A673 (cell line): ENCODE results near the gene RGS6. TPM values are rescaled to one million over a fixed set of nuclear protein-coding genes. Genes with fewer than 3 reads are reported as not detected.

Experiments used
- BruUV-seq: library from RNA; stranded (reverse); fragments of 400-500 nt; replicated peaks from 2 replicates; lab custom pipeline; 2021; lab: Mats Ljungman, UMichigan
- CTCF ChIA-PET: fragments of 300-600 bp; sonication (Branson Sonifier 250); formaldehyde crosslinking; loops from one replicate; lab custom pipeline; 2022; ENCODE audit warnings: antibody characterized with exemption; lab: Charles Lee
- POLR2A ChIA-PET: fragments of 300-600 bp; sonication (Branson Sonifier 250); formaldehyde crosslinking; loops from one replicate; lab custom pipeline; 2022; ENCODE audit warnings: antibody characterized with exemption; ENCODE audit not compliant: low non-redundant PET; lab: Charles Lee
- DNase-seq: peaks from one replicate; pipeline ENCODE4 v3.0.0-alpha.2; 2015; ENCODE audit warnings: low spot score
- H3K27ac ChIP-seq: fragments of 200-600 bp; sonication (generic); 2 replicates; pipeline ENCODE4 v1.5.1; 2016; ENCODE audit warnings: mixed run types, low read depth, mild to moderate bottlenecking, mixed read lengths, antibody characterized with exemption, low read length; ENCODE audit not compliant: poor library complexity, severe bottlenecking
- H3K27me3 ChIP-seq: fragments of 200-600 bp; sonication (generic); replicated peaks from 2 replicates; pipeline ENCODE4 v1.6.1; 2017; ENCODE audit warnings: mixed run types, low read depth, mild to moderate bottlenecking, mixed read lengths, antibody characterized with exemption, low read length; ENCODE audit not compliant: insufficient read depth, poor library complexity
- H3K36me3 ChIP-seq: fragments of 200-600 bp; sonication (generic); 2 replicates; pipeline ENCODE4 v1.6.1; 2016; ENCODE audit warnings: mixed run types, mild to moderate bottlenecking, mixed read lengths, antibody characterized with exemption, low read length; ENCODE audit not compliant: insufficient read depth, poor library complexity, severe bottlenecking
- H3K4me1 ChIP-seq: fragments of 200-600 bp; sonication (generic); 2 replicates; pipeline ENCODE4 v1.6.1; 2017; ENCODE audit warnings: mixed run types, mild to moderate bottlenecking, mixed read lengths, antibody characterized with exemption, low read length; ENCODE audit not compliant: insufficient read depth, poor library complexity, severe bottlenecking
- H3K4me3 ChIP-seq: fragments of 200-600 bp; sonication (generic); 2 replicates; pipeline ENCODE4 v1.5.1; 2016; ENCODE audit warnings: low read depth, mixed run types, mild to moderate bottlenecking, mixed read lengths, low read length; ENCODE audit not compliant: poor library complexity, severe bottlenecking
- H3K9me3 ChIP-seq: fragments of 200-600 bp; sonication (generic); 2 replicates; pipeline ENCODE4 v1.6.1; 2016; ENCODE audit warnings: mixed run types, low read depth, mild to moderate bottlenecking, mixed read lengths, antibody characterized with exemption, low read length; ENCODE audit not compliant: poor library complexity, severe bottlenecking
- CTCF ChIP-seq: fragments of 300-800, 200-600 bp; sonication (generic); conservative IDR thresholded peaks from 2 replicates; pipeline ENCODE4 v1.5.1; 2017; ENCODE audit warnings: low read depth, mild to moderate bottlenecking, antibody characterized with exemption, low read length, moderate library complexity, mixed read lengths
- EZH2 ChIP-seq: fragments of 200-600 bp; sonication (generic); IDR thresholded peaks from 2 replicates; pipeline ENCODE4 v1.6.1; 2017; ENCODE audit warnings: borderline replicate concordance, low read depth, mild to moderate bottlenecking, mixed read lengths, antibody characterized with exemption, low read length; ENCODE audit not compliant: poor library complexity, severe bottlenecking
- intact Hi-C: fragments of 100-400 bp; cut with micrococcal nuclease; formaldehyde crosslinking; loops from one replicate; pipeline ENCODE4 v1.10.0; 2022; ENCODE audit not compliant: unreplicated experiment
- total RNA-seq: library from RNA; stranded (reverse); gene quantifications from 2 replicates; pipeline ENCODE4 v1.2.3, GENCODE V29; 2021

RGS6 gene
- total RNA-seq, 1 experiment from 2014 or later: not detected

GRCh38 chr14:72352012-72352411, 419.8 kb downstream of the RGS6 start:
- no TSS peak for BruUV-seq
- CTCF ChIA-PET: no interaction called here

GRCh38 chr14:72366619-72367018, 434.4 kb downstream of the RGS6 start:
- no peak overlapping the region for H3K4me3 ChIP-seq
- H3K27me3 ChIP-seq: no peaks in the 10 kb centered on the region
- TF ChIP-seq CTCF (no peak), EZH2 (no peak)
- no peak overlapping the region for H3K27ac ChIP-seq
- ChIA-PET CTCF (no interaction called here), POLR2A (no interaction called here)
- BruUV-seq: no TSS peak
- H3K9me3 ChIP-seq: no peaks in the 10 kb centered on the region
- intact Hi-C loops: no loop called here
- DNase-seq: no peak
- H3K36me3 ChIP-seq: no peaks in the 10 kb centered on the region
- no peaks in the 10 kb centered on the region for H3K4me1 ChIP-seq

More at GRCh38 chr14:72352012-72352411, 419.8 kb downstream of the RGS6 start:
- DNase-seq: no peak
- Histone ChIP-seq H3K36me3 (no peaks in the 10 kb centered on the region), H3K9me3 (no peaks in the 10 kb centered on the region), H3K27me3 (peaks cover 4% of the 10 kb centered on the region), H3K4me1 (no peaks in the 10 kb centered on the region), H3K4me3 (no peak overlapping the region), H3K27ac (no peak overlapping the region)
- intact Hi-C loops: no loop called here
- POLR2A ChIA-PET: no interaction called here
- TF ChIP-seq CTCF (no peak), EZH2 (no peak)

GRCh38 chr14:72369106-72369505, 436.9 kb downstream of the RGS6 start:
- no peak overlapping the region for H3K27ac ChIP-seq
- no TSS peak for BruUV-seq
- H3K4me3 ChIP-seq: no peak overlapping the region
- DNase-seq: no peak
- no peaks in the 10 kb centered on the region for H3K36me3 ChIP-seq
- no peaks in the 10 kb centered on the region for H3K27me3 ChIP-seq
- TF ChIP-seq CTCF: no peak
- TF ChIP-seq EZH2: no peak
- H3K9me3 ChIP-seq: no peaks in the 10 kb centered on the region
- ChIA-PET CTCF (no interaction called here), POLR2A (no interaction called here)
- intact Hi-C loops: no loop called here
- no peaks in the 10 kb centered on the region for H3K4me1 ChIP-seq
